A204.1 (cell line): ENCODE data around the gene RBM8A.

Experiments
- FAIRE-seq: peaks from 2 replicates; lab custom pipeline; 2012; peaks lifted over from hg19 to GRCh38; lab: Jason Lieb, UNC

RBM8A gene

DNA sequence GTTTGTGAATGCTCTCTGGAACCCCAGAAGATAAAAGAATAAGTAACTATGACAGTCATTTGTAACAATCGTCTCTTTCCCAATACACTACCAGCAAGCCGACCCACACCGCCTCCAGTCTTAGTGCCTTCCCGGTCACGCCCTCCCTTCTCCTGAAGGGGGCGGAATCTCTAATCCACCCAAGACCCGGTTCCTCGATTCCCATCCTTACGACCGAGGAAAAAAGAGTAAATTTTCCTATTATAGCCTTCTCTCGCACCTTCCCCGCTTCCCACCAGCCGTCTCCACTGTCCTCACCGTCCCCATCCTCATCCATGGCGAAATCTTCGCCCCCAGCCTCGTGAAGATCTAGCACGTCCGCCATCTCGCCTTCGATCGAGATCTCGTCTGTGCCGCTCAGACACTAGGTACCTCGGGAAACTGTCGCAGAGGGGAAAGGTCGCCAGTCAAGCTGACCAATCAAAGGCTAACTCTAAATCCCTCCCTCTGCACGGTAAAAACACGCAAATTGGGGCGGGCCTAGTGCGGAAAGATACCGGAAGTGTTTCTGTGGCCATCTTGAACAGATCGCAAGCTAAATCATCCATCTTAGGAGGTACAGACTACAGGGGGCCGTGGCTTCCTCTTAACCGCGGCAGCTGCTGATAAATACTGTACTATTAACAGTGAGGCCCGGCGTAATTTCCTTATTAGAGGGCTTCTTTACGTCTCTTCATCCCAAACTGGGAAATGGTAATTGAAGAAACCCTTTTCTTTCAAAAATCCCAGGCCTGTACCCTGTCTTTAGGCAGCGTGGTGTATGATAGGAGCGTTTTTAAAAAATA lies at the start of gene RBM8A:
TSS of gene RBM8A (minus strand) at position 422 of the 824 bp plus-strand sequence. CDS start at position 364, 58 bp downstream.
- peak; percentile 90 for FAIRE-seq

DNA sequence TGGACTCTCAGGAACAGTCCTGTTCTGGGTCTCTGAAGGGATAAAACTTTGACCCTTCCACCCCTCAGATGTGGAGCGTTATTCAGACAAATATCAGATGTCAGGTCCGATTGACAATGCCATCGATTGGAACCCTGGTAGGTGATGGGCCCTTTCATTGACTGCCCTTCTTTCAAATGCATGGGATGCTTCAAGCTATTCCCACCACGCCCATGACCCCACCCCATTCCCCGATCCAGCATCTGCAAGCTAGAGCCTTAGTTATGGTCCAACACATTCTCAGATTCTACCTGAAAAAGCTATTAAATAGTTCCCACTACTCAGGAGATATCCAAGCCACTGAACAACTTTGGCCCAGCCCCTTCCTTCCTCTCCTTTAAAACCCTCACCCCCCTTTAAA lies 49.7 kb upstream of the RBM8A start:
- no peak for FAIRE-seq

DNA sequence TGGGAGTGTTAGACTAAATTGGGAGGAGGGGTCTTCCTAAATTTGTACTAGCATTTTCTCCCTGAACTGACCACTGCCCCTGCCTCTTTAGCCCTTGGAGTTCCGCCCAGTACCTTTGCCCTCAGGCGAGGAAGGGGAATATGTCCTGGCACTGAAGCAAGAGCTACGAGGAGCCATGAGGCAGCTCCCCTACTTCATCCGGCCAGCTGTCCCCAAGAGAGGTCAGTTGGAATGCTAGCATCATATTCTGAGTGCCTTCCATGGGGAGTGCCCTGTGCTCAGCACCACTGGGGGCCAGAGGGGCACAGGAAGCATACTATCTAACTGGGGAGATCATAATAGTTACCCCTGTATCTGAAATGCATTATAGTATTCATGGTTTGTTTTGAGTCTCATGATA lies 47.9 kb upstream of the RBM8A start:
- no peak for FAIRE-seq

- no peak for FAIRE-seq
Measured at GRCh38 chr1:145974721-145975120, 47.4 kb upstream of the RBM8A start.

- FAIRE-seq, result no peak
Measured at GRCh38 chr1:145972580-145972979, 45.3 kb upstream of the RBM8A start.

DNA sequence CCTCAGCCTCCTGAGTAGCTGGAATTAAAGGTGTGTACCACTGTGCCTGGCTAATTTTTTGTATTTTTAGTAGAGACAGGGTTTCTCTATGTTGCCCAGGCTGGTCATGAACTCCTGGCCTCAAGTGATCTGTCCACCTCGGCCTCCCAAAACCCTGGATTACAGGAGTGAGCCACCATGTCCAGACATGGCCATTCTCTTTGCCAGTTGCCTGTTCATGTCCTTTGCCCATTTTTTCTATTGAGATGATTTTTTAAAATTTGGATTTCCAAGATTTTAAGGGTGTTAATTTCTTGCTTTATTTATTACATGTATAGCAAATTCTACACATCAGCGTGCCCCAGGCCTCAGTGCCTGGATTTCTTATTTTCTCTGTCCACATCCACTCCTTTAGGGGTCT lies 40.0 kb upstream of the RBM8A start:
- FAIRE-seq, result no peak

DNA sequence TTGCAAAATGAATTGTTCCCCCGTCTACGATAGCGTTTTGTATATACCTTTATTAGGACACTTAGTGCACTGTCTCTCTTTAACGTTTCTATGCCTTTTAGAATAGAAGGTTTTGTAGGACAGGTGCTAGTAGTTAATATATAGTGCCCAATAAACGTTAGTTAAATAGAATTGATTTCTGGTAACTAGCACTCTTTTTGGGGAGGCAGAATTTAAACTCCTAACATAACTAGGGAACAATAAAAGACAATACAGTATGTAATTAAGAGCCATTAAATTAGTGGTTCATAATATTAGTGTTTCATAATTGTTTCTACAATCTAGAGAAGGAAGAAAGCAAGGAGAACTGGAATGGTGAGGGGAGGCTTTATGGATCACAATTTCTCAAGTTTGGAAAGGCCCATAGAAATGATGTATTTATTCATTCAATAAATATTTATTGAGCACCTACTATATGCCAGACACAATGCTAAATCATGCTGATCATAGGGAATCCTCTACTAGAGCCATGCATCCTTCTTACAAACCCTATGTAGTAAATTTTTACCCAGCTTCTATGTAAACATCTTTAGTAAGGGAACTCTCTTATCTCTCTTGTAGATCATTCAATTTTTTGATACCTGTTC lies 37.9 kb upstream of the RBM8A start:
- FAIRE-seq, result no peak

- peak; percentile 96 for FAIRE-seq
Measured at GRCh38 chr1:145964328-145965118, 37.2 kb upstream of the RBM8A start, which contains the start of the genes ANKRD34A and POLR3GL. Gene ANKRD34A, minus strand, starts transcription at chr1:145964575. Its CDS starts 2,816 bp downstream, at chr1:145961759. Gene POLR3GL, plus strand, starts transcription at chr1:145964690. Its CDS starts 10,176 bp downstream, at chr1:145974866.

- FAIRE-seq, result no peak
Measured at GRCh38 chr1:145963265-145964019, 36.2 kb upstream of the RBM8A start.

DNA sequence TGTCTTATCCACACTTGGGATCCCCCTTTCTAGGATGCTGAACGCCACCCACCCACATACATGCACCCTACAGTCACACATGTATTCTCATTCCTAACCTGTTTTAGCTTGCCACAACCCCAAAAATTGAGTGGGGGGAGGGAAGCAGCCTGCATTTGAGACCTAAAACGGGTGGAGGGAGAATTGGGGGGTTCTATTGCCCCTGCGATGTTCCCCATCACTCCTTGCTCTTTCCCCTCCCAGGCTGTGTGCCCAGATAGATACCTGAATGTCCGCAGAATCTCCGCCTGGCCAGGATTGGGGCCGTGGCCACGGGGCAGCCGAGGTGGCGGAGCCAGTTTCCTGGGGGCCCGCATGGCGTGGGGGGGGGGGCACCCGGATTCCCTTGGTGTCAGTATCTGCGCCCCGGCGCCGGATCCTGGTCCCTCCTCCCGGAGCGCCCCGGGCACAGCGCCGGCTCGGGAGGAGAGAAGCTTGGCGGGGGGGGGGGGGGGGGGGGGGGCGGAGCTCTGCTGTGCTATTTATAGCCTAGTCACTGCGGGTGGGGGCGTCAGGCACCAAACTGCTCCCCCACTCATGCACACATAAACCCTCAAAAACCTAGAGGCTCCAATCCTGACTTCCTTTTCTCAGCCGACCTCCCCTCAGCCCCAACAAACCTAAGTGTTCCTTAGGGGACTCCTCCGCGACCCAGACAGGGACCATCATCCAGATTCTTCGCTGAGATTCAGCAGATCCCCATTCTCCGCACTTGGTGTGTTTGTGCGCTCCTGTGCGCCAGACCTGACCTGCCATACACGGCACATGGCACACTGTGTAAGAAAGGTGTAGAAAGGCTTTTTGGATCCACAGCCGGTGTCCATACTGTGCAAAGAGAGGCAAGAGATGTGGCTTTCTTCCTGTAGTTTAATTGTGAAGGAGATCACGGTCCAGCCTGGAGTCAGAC lies 35.1 kb upstream of the RBM8A start:
- FAIRE-seq, result no peak

DNA sequence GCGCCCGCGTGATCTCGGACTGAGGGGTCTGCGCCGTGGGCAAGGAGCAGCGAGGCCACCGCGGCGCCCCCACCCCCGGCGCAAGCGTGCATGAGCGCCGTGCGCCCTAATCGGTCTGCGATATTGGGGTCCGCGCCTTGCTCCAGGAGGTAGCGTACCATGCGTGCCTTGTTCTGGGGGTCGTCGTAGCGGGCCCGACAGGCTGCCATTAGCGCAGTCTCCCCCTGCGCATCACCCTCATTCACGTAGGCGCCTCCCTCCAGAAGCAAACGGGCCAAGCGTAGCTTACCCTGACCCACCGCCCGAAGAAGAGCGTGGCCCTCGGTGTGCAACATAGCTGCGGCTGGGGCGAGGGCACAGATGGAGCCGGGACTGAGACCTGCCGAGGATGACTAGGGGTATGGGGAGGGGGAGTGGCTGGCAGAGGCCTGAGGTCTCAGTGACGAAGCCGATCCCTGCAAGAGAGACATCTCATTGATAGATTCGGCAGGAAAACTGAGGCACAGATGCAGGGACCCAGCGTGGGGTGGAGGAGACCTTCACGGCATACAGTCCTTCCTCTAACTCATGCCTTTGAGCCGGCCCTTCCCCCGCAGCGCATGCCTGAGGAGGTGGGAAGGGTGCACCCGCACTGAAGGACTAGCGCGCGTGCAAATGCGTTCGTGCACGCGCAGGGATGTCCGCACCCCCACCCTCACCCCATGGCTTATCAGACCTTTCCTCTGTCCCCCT lies 34.3 kb upstream of the RBM8A start:
- no peak for FAIRE-seq

GRCh38 chr1:145961109-145961424 lies 33.8 kb upstream of the RBM8A start:
- no peak for FAIRE-seq

DNA sequence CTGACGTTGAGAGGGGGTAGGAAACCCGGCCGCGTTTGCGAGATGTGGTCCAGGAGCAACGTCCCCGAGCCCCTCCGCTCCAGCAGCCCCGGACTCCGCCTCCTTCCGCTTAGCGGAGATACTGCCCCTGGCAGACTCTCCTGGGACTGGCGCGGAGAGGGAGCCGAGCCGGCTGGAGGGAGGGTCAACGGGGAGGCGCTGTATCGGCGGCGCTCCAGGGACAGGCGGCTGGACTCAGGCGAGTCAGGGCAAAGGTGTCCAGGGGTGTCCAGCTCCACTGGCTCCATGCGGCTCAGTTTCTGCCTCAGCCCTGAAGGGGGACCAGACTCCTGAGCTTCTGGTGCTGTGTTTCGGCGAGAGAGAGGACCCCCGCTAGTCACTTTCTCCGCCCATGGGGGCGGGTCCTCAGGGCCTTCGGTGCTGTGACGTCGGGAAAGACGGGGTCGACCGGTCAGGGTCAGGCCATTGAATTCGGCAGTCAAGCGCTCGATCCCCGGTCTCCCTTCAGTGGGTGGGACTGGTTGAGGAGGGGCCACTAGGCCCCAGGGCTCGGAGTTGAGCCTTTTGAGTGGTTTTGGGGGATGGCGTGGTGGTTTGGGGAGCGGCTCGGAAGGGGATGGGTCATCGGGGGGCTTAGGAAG lies 33.3 kb upstream of the RBM8A start:
- no peak for FAIRE-seq

- FAIRE-seq, result no peak
Measured at GRCh38 chr1:145959957-145960467, 32.7 kb upstream of the RBM8A start.

DNA sequence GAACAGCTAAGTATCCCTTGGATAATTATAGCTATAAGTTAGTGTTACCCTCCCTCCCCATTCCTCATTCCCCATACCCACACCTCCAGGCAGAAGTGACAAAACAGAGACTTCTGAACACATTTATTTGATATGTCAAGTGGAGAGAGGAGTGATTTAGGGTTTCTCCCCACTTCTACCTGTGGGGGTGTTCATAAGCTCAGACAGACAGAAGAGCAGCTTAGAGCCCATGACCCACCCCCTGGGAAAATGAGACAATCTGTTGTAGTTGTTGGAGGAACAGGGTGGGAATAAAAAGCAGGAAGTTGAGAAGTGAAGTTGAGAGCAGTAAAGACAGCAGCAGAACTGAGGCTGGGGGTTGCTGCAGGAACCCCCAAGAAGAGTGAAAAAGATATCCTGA lies 32.0 kb upstream of the RBM8A start:
- FAIRE-seq, result no peak

- no peak for FAIRE-seq
Measured at GRCh38 chr1:145958734-145959133, 31.4 kb upstream of the RBM8A start.

DNA sequence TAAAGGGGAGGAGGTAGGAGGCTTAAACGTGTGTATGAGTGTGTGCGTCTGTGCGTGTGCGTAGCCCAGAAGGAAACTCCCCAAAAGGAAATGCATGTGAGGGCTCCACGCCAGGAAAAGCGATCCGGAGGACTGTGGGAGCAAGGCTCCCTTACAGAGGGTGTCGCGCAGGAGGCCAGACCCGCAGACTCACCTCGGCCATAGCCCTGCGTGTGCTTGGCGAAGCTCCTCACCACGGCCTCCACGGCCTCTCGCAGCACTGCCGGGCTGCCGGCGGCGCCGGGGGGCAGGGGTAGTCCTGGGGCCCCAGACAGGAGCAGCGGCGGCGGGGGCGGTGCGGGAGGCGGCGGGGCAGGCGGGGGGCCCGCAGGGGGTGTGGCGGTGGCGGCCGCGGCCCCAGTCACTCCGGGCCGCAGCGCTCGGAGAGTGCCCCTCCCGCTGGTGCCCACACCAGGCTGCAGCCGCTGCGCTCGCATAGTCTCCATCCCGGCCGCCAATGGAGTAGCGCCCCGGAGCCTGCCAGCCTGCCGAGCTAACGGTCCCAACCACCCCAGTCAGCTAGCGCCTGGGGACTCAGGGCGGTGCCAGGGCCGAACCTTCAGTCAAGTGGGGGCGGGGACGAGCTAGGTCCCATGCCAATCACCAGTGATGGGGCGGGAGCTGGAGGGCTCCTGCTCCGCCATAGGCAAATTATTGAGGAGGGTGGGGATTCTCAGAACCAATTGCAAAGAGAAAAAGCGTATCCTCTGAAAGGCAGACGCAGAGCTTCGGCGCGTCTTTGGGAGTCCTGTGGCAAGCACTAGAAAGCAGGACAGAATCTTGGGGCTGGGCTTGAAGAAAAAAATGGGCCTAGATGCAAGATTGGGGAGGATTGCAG lies 30.4 kb upstream of the RBM8A start, which contains the start of gene LIX1L:
TSS of gene LIX1L (minus strand) at position 575 of the 877 bp plus-strand sequence. CDS start at position 485, 90 bp downstream.
- peak; percentile 96 for FAIRE-seq

DNA sequence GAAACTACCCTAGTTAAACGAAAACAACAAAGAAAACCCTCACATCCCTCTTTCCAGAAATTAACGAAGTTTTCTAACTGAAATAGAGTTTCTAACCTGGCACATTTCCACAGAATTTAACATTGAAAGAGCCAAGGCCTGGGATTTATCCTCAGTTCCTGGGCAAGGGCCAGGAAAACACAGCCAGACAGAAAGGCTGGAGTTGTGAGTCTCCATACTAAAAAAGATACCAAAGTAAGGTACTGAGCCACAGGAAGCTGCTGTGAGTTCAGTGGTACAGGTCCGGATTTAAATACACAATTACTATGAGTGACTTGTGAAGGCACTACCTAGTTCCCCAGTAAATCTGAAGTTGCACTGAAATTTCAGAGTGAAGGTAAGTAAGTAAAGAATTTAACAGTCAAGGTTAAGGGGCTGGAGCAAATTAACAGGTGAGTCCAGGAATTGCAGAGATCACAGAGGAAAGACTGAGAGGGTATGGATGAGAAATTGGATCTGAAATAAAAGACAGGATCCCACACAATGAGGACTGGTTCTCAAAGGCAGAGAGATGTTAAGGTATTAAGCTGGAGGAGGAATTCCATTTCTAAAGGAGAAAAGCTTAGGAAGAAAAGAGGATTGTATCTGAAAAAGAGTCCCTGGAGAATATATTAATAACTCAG lies 29.6 kb upstream of the RBM8A start:
- FAIRE-seq, result no peak
